H54 (cell line): ENCODE measurements around the gene FEM1C.
A peak's percentile ranks its signal among the peaks of the same experiment; 100 is the strongest.
"Not testable (repeated sequence)": the region's sequence is repeated elsewhere in the genome, so short reads cannot be mapped to it uniquely, and the experiment has no call there.

Source experiments
- DNase-seq: peaks from one replicate; pipeline ENCODE4 v3.0.0; 2011; ENCODE audit warnings: low spot score, mixed read lengths; ENCODE audit not compliant: insufficient read length
- FAIRE-seq: peaks from 3 replicates; lab custom pipeline; 2011; peaks lifted over from hg19 to GRCh38; lab: Jason Lieb, UNC
- POLR2A ChIP-seq: IDR thresholded peaks from 2 replicates; pipeline ENCODE4 v1.6.1; 2011; ENCODE audit warnings: low read depth, mild to moderate bottlenecking, low read length

FEM1C gene

DNA sequence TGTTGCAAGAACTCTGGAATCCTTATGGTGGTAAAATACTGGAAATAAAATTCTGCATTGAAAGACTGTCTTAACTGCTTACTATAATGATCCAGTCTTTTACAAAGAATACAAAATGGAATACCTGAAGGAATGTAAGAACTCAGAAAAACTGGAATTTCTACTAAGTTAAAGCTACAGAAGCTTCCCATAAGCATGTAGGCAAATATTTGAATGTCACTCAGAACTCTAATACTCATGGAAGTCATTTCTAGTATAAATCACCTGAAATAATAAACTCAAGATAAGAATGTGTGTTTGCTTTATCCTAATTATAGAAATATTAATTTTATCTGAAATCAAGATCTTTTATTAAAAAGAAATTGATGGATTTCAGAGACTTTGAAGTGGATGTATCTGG, 54.8 kb downstream of the FEM1C start:
- DNase-seq (no peak), FAIRE-seq (no peak)
- no peak for TF ChIP-seq POLR2A

- DNase-seq (no peak), FAIRE-seq (no peak)
- no peak for TF ChIP-seq POLR2A
Measured at GRCh38 chr5:115487756-115488155, 56.8 kb downstream of the FEM1C start.

- no peak for FAIRE-seq
- TF ChIP-seq POLR2A = no peak
- no peak for DNase-seq
Measured at GRCh38 chr5:115487168-115487567, 57.4 kb downstream of the FEM1C start.

GRCh38 chr5:115486728-115487127, 57.8 kb downstream of the FEM1C start:
- no peak for TF ChIP-seq POLR2A
- DNase-seq (no peak), FAIRE-seq (no peak)

DNA sequence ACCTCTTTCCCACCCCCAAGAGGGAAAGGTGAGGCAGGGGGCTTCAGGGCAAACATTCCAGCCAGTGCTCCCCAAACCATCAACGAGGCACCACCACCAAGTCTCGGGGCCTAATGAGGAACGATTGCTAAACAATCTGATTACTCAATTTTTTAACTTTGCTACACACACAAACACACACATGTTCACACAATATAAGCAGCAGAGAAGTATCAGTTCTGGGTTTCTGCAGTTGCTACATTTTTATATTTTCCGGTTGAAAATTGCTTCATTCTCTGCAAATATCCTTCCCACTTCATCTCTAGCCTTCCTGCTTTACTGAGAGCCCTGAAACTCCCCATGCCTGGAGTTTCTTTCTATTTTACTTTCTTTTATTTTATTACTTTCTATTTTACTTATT, 60.2 kb downstream of the FEM1C start:
- no peak for DNase-seq
- no peak for TF ChIP-seq POLR2A
- no peak for FAIRE-seq

DNA sequence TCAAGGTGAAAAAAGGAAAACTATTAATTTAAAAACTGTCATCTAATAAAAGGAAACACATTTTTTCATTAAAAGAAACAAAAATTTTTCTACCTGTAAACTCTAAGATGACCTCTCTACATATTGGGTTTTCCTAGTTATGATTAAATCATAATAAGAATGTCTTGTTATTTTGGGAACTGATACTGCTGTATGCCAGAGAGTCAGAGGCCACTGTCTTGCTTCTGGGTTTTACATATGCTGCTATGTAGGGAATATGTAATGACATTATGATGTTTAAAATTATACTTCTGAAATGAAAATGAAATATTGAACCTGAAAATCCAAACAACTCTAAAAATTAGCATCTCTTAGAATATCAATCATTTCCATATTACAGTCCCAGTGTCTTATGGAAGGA, 63.7 kb downstream of the FEM1C start:
- no peak for TF ChIP-seq POLR2A
- no peak for FAIRE-seq

GRCh38 chr5:115480271-115480670, 64.3 kb downstream of the FEM1C start:
- no peak for DNase-seq
- FAIRE-seq = no peak
- TF ChIP-seq POLR2A = no peak

More for the DNA sequence above, 63.7 kb downstream of the FEM1C start:
- DNase-seq = no peak

GRCh38 chr5:115479166-115479873, 65.3 kb downstream of the FEM1C start:
- peak; percentile 36 for FAIRE-seq

GRCh38 chr5:115478281-115478680, 66.3 kb downstream of the FEM1C start:
- DNase-seq (no peak), FAIRE-seq (no peak)
- no peak for TF ChIP-seq POLR2A

More at GRCh38 chr5:115479166-115479873, 65.3 kb downstream of the FEM1C start:
- DNase-seq = not testable (repeated sequence)

- DNase-seq (no peak), FAIRE-seq (no peak)
- no peak for TF ChIP-seq POLR2A
Measured at GRCh38 chr5:115477581-115477980, 67.0 kb downstream of the FEM1C start.

DNA sequence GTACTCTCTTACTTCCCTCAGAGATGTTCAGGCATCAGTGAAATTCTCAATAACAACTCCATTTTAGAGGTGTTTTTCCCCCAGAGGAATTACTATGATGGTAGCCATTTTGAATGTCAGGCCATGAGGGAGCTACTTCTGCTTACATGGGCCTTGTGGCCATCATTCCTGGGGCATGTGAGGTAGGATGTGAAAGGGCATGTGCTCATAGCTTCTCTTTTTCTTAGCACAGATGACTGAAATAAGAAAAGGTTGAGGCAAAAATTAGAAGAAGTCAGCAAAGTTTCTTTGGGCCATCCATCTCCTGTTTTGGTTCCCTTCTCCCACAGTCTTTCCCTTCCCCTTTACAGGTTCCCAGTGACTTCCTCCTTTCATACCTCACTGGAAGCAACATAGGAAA, 68.8 kb downstream of the FEM1C start:
- no peak for DNase-seq
- no peak for TF ChIP-seq POLR2A
- FAIRE-seq = no peak

DNA sequence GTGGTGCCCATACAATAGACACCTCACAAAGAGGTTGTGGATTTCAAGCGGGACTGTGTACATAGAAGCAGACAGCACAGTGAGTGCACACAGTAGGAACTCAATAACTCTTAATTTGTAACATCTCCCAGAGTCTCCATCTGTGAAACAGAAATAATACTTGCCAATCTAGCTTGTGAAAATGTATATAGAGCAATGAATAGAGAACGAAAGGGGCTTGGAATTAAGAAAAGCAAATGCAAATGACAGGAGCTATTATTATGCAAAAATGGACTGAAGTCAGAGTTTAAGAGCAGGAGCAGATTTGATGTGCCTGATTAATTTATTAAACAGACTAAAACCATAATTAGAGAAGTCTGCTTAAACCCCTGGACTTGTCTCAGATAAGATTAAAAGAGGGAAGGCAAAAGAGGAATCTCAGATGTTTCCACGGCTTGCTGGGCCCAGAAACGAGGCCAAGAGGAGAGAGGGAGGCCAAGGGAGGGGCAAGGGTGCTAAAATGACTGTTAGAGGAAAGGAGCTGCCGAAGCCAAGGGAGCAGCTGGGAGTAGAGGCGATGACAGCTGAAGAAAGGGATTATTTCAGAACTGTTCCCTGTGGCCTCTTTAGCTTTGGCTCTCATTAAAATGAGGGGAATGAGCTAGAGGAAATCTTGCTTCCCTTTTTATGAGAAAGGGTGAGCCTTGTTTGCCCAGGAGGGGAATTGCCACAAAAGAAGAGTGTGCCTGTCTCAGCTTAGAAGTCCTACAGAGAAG, 72.1 kb downstream of the FEM1C start:
- TF ChIP-seq POLR2A = no peak
- FAIRE-seq (no peak), DNase-seq (no peak)

DNA sequence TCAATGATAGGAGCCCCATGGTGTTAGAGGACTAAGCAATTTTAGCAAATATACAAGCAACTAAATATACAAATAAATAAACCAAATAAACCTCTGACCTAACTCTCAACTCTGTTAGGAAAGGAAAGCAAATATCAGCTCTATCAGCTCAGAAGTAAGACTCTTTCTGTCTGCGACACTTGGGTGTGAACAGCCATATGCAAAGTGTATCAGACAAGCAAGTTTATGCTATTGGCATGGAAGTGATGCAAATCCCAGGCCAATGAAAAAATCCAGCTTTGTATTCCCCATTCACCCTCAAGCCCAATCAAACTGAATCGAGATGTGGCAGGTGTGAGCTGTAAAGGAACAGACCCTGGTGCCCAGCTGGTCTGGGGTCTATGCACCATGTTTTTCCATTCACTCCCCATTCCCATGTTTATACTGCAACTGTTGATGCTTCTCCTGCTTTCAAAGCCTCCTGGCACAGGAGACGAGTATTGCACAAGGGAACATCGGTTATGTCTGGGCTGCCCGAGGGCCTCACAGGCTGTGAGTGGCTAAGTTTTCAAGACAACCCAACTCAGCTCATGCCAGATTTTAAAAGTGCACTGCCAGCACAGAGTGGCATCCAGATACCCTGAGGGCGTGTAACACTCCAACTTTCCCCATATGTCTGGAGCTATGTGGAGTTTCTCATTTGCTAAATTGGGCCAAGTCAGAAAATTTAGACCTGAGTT, 73.1 kb downstream of the FEM1C start:
- DNase-seq = no peak

DNA sequence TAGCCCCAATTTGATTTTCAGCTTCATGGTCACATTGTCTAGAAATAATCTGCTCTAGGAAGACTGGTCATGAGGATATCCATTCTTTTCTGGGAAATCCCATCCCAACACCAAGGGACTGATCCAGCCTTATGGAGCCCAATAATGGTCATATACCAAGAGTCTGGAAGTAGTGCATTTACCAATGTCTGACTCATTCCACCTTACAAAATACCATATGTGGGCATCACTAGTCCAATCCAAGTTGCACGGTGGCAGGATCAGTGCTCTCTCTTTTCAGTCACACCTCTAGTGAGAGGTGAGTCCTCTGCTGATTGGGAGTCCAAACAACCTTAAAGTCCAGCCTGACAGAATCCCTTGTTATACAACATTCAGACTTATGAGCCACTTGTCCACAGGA, 73.7 kb downstream of the FEM1C start:
- FAIRE-seq (no peak), DNase-seq (no peak)

More for the DNA sequence above, 73.1 kb downstream of the FEM1C start:
- no peak for TF ChIP-seq POLR2A
- FAIRE-seq = no peak

More for the DNA sequence above, 73.7 kb downstream of the FEM1C start:
- TF ChIP-seq POLR2A = no peak
